A673 (cell line): ENCODE measurements around the gene SLC38A4.

Experiments used
- CTCF ChIP-seq: fragments of 300-800, 200-600 bp; sonication (generic); conservative IDR thresholded peaks from 2 replicates; pipeline ENCODE4 v1.5.1; 2017; ENCODE audit warnings: low read depth, mild to moderate bottlenecking, antibody characterized with exemption, low read length, moderate library complexity, mixed read lengths
- EZH2 ChIP-seq: fragments of 200-600 bp; sonication (generic); IDR thresholded peaks from 2 replicates; pipeline ENCODE4 v1.6.1; 2017; ENCODE audit warnings: borderline replicate concordance, low read depth, mild to moderate bottlenecking, mixed read lengths, antibody characterized with exemption, low read length; ENCODE audit not compliant: poor library complexity, severe bottlenecking

GRCh38 chr12:46801293-46801692 lies 24.5 kb downstream of the SLC38A4 start:
- TF ChIP-seq CTCF, result no peak
- TF ChIP-seq EZH2, result no peak
